Measurements from ENCODE around the gene C8A. TPM values are rescaled to one million over a fixed set of nuclear protein-coding genes. Genes with fewer than 3 reads are reported as not detected.

C8A gene
- total RNA-seq, 2 experiments from 2014 or later, result not detected

GRCh38 chr1:56958526-56958925 lies 103.9 kb downstream of the C8A start:
- Mint-ChIP-seq H3K27ac (no peak overlapping the region), H3K4me1 (no peaks in the 10 kb centered on the region), H3K36me3 (ENCODE audit: low read depth) (no peaks in the 10 kb centered on the region), H3K4me3 (no peak overlapping the region), H3K9me3 (ENCODE audit: low read depth) (no peaks in the 10 kb centered on the region), H3K27me3 (peaks cover 2% of the 10 kb centered on the region)
- no peak for ATAC-seq
- intact Hi-C loops (cut with DNase I, micrococcal nuclease), result no loop called here
- no peak for DNase-seq
- POLR2A ChIA-PET, result no interaction called here
- CTCF ChIA-PET, result no interaction called here

- Mint-ChIP-seq H3K36me3 (ENCODE audit: low read depth) (no peaks in the 10 kb centered on the region), H3K9me3 (ENCODE audit: low read depth) (no peaks in the 10 kb centered on the region), H3K4me1 (no peaks in the 10 kb centered on the region), H3K27me3 (peaks cover 9% of the 10 kb centered on the region), H3K27ac (no peak overlapping the region), H3K4me3 (no peak overlapping the region)
- CTCF ChIA-PET, result no interaction called here
- DNase-seq, result no peak
- intact Hi-C loops (cut with DNase I, micrococcal nuclease), result no loop called here
- ATAC-seq, result no peak
- POLR2A ChIA-PET, result no interaction called here
Observed at GRCh38 chr1:56961426-56961825, 106.8 kb downstream of the C8A start.

DNA sequence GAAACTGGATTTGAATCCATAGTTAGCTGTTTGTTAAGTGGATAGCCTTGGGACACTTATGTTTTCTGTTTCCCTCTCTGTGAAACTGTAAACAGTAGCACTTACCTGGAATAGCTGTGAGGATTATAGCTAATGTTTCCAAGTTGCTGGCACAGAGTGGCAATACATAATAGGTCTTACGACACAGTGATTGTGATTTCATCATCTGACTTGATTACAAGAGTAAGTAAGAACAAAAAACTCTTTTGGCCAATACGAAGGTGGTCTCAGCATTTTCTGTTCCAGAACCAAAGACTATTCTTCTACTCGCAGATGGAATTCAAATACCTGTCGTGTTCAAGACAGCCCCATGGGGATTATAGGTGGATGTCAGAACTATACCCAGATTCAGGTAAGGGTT lies 109.1 kb downstream of the C8A start:
- Mint-ChIP-seq H3K4me3 (no peak overlapping the region), H3K4me1 (no peaks in the 10 kb centered on the region), H3K27me3 (peaks cover 12% of the 10 kb centered on the region), H3K36me3 (ENCODE audit: low read depth) (no peaks in the 10 kb centered on the region), H3K27ac (no peak overlapping the region), H3K9me3 (ENCODE audit: low read depth) (peaks cover 2% of the 10 kb centered on the region)
- intact Hi-C loops (cut with DNase I, micrococcal nuclease), result no loop called here
- ChIA-PET CTCF (interaction anchor here (0.6 kb wide), 1 partner anchor 244 kb away, joined by 3 read pairs; no protein-coding TSS in a partner anchor), POLR2A (no interaction called here)
- DNase-seq, result no peak
- ATAC-seq, result no peak

DNA sequence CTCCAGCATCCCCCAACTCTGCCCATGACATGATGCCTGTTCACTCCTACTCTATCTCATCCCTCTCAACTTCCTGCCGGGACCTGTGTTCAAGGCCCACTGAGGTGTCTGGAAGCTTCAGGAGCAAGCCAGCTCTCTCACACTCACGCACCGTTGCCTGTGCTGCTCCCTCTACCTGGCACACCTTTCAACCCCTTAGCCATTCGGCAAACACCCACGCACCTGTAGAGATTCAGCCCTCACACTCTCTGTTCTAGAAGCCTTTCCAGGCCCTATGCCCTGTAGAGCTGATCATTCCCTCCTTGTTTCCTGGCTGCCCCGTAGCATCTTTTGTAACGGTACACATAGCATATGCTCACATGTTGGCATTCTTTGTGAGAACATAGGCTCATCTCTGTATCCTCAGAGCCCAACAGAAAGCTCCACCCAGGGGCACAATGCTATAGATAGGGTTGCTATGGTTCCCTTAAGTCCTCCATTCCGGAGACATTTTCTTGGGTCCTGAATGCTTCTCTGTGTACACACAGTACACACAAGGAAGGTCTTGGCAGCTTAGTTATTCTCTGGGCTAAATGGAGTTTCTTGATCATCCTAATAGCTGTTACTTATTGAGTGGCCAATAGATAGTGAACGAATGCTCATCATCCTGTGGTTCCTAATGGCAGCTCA lies 109.9 kb downstream of the C8A start:
- H3K9me3 Mint-ChIP-seq (ENCODE audit: low read depth), result peaks cover 2% of the 10 kb centered on the region
- no peak overlapping the region for H3K27ac Mint-ChIP-seq
- ChIA-PET CTCF (no interaction called here), POLR2A (no interaction called here)
- no peaks in the 10 kb centered on the region for H3K4me1 Mint-ChIP-seq
- no peak overlapping the region for H3K4me3 Mint-ChIP-seq
- no peak for ATAC-seq
- no peaks in the 10 kb centered on the region for H3K36me3 Mint-ChIP-seq (ENCODE audit: low read depth)
- intact Hi-C loops (cut with DNase I, micrococcal nuclease), result loop anchor here in 1 of 2 experiments (5.0 kb wide), 1 partner anchor 132 kb away; no protein-coding TSS in a partner anchor
- H3K27me3 Mint-ChIP-seq, result peaks cover 13% of the 10 kb centered on the region
- DNase-seq, result no peak

DNA sequence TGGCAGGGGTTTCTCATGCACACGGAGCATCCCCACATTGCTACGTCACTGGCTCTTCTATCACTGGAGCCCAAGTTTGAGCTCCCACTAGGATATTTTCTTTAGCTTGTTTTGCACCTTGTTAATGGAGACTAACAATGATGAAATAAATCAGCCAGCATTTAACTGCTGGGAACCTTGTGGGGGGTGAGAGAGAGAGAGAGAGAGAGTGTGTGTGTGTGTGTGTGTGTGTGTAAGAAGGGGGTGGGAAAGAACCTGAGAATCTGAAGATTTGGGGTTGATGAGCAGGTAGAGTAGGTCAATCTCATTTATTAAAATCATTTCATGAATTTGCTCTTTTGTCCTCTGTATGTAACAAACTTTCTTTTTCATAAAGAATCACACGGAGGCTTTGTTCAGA lies 110.6 kb downstream of the C8A start:
- no peaks in the 10 kb centered on the region for H3K36me3 Mint-ChIP-seq (ENCODE audit: low read depth)
- ChIA-PET CTCF (no interaction called here), POLR2A (no interaction called here)
- intact Hi-C loops (cut with DNase I, micrococcal nuclease), result loop anchor here in 1 of 2 experiments (5.0 kb wide), 1 partner anchor 133 kb away; no protein-coding TSS in a partner anchor
- no peak for ATAC-seq
- peaks cover 13% of the 10 kb centered on the region for H3K27me3 Mint-ChIP-seq
- no peak overlapping the region for H3K27ac Mint-ChIP-seq
- no peaks in the 10 kb centered on the region for H3K4me1 Mint-ChIP-seq
- DNase-seq, result no peak
- H3K9me3 Mint-ChIP-seq (ENCODE audit: low read depth), result peaks cover 2% of the 10 kb centered on the region
- no peak overlapping the region for H3K4me3 Mint-ChIP-seq

- no peak within 1 kb of the TSS for H3K27ac Mint-ChIP-seq
- H3K4me1 Mint-ChIP-seq, result no peaks in the 10 kb centered on the region
- H3K27me3 Mint-ChIP-seq, result peaks cover 13% of the 10 kb centered on the region
- H3K36me3 Mint-ChIP-seq (ENCODE audit: low read depth), result no peaks in the 10 kb centered on the region
- H3K9me3 Mint-ChIP-seq (ENCODE audit: low read depth), result peaks cover 2% of the 10 kb centered on the region
- no peak within 1 kb of the TSS for H3K4me3 Mint-ChIP-seq
- CTCF ChIA-PET, result no interaction called here
- DNase-seq (no peak), ATAC-seq (no peak)
- intact Hi-C loops (cut with DNase I, micrococcal nuclease), result loop anchor here in 1 of 2 experiments (5.0 kb wide), 1 partner anchor 134 kb away; no protein-coding TSS in a partner anchor
- POLR2A ChIA-PET, result no interaction called here
Observed at GRCh38 chr1:56965916-56966697, 111.5 kb downstream of the C8A start, which contains the start of gene C8B. TSS of gene C8B (minus strand) at chr1:56966015. CDS start at chr1:56965948, 67 bp downstream.

DNA sequence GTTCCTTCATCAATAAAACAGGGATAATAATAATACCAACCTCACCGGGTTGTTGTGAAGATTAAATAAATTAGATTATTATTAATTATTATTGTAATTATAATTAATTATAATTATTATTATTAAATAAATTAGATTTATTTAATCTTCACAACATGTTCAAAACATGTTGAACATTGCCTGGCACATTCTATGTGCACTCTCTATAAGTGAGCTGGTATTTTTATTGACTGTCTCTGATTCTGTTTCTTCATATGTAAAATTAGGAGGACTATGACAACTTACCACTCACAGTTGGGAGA lies 112.1 kb downstream of the C8A start:
- no peak overlapping the region for H3K27ac Mint-ChIP-seq
- no peak overlapping the region for H3K4me3 Mint-ChIP-seq
- POLR2A ChIA-PET, result no interaction called here
- CTCF ChIA-PET, result no interaction called here
- no peaks in the 10 kb centered on the region for H3K36me3 Mint-ChIP-seq (ENCODE audit: low read depth)
- no peak for ATAC-seq
- DNase-seq, result no peak
- intact Hi-C loops (cut with DNase I, micrococcal nuclease), result loop anchor here in 1 of 2 experiments (5.0 kb wide), 1 partner anchor 134 kb away; no protein-coding TSS in a partner anchor
- H3K4me1 Mint-ChIP-seq, result no peaks in the 10 kb centered on the region
- H3K9me3 Mint-ChIP-seq (ENCODE audit: low read depth), result peaks cover 2% of the 10 kb centered on the region
- peaks cover 13% of the 10 kb centered on the region for H3K27me3 Mint-ChIP-seq

DNA sequence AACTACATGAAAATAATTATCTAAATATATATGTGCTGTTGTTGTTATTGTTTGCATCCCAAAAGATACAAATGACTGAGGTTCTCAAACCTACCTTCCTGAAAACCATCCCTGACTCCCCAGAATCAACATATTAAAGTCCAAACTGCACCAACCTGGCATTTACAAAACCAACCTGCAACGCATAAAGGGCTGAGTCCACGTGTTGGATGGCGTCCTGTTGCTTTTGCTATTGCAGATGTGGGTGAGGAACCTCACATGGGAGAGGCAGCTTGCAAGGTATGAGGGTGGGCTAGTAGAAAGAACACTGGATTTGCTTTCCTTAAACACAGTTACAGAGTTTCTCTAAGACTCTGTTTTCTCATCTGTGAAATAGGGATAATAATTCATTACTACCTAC lies 112.8 kb downstream of the C8A start:
- DNase-seq, result no peak

More for the DNA sequence above, 112.8 kb downstream of the C8A start:
- H3K4me1 Mint-ChIP-seq, result no peaks in the 10 kb centered on the region
- no peak for ATAC-seq
- CTCF ChIA-PET, result interaction anchor here (1.1 kb wide), 1 partner anchor 13 kb away, joined by 3 read pairs; no protein-coding TSS in a partner anchor
- no peaks in the 10 kb centered on the region for H3K36me3 Mint-ChIP-seq (ENCODE audit: low read depth)
- H3K4me3 Mint-ChIP-seq, result no peak overlapping the region
- H3K9me3 Mint-ChIP-seq (ENCODE audit: low read depth), result peaks cover 2% of the 10 kb centered on the region
- peaks cover 13% of the 10 kb centered on the region for H3K27me3 Mint-ChIP-seq
- POLR2A ChIA-PET, result no interaction called here
- H3K27ac Mint-ChIP-seq, result no peak overlapping the region
- intact Hi-C loops (cut with DNase I, micrococcal nuclease), result loop anchor here in 1 of 2 experiments (5.0 kb wide), 1 partner anchor 135 kb away; no protein-coding TSS in a partner anchor

Other genes with a start within 250 kb of the C8A start
- under 1 TPM in 1 of 2 experiments, not detected in 1; 0.02 TPM for gene PRKAA2, start 209.5 kb upstream of the C8A start, total RNA-seq
- gene FYB2, start 35.4 kb upstream of the C8A start, total RNA-seq, result not detected
- not detected for gene C8B, start 111.2 kb downstream of the C8A start, total RNA-seq

All from activated CD4-positive, alpha-beta T cell treated with anti-CD3 and anti-CD28 coated beads for 36 hours (primary cell).